NCI-H1105 treated with DMSO at 0.1 percent for 48 hours (cell line): ENCODE results near the gene RBM28.

ENCODE experiments used
- DNase-seq: peaks from one replicate; lab custom pipeline; 2025; lab: John Stamatoyannopoulos, UW

RBM28 gene

DNA sequence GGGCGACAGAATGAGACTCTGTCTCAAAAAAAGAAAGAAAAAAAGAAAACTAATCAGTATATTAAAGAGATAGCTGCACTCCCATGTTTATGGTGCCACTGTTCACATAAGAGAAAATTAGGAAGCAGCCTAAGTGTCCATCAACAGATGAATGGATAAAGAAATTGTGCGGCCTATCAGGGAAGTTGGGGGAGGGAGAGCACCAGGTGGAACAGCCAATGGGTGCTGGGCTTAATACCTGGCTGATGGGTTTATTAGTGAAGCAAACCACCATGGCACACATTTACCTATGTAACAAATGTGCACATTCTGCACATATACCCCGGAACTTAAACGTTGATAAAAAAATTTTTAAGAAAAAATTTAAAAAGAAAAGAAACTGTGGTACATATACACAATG lies 26.8 kb upstream of the RBM28 start:
- DNase-seq, result no peak

DNA sequence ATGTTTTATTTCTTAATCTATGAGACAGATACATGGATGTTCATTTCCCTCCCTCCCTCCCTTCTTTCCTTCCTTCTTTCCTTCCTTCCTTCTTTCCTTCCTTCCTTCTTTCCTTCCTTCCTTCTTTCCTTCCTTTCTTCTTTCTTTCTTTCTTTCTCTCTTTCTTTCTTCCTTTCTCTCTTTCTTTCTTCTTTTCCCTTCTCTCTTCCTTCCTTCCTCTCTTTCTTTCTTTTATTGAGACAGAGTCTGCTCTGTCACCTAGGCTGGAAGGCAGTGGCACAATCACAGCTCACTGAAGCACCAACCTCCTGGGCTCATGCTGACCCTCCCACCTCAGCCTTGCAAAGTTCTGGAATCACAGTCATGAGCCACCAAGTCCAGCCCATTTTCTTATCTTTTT lies 23.3 kb upstream of the RBM28 start:
- no peak for DNase-seq

DNA sequence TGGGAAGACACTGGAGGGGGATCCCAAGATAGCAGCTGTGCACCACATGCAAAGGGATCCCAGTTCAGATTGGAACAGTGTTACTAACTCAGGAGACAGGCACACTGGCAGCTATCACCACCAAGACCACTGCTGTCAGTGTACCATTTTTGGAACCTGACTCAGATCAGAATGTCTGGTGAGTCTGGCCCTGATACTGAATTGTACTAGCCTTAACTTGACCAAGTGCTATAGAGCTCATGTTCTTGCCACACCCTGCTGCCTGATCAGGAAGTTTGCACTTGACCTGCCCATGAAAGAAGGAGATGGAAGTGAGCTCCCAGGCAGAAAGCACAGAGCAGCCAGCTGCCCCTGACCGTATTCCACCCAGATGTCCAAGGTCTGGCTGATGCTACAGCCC lies 22.6 kb upstream of the RBM28 start:
- no peak for DNase-seq

DNA sequence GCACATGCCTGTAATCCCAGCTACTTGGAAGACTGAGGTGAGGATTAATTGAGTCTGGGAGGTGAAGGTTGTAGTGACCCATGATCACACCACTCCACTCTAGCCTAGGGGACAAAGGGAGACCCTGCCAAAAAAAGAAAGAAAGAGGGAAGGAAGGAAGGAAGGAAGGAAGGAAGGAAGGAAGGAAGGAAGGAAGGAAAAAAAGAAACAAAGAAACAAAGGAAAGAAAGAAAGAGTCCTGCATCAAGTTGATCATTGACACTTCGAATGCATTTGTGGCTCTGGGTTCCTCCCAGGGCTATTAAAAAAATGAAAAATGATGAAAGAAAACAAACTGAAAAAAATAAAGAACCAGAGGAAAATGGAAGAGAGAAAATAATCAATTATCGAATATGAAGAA lies 21.7 kb upstream of the RBM28 start:
- DNase-seq, result no peak

DNA sequence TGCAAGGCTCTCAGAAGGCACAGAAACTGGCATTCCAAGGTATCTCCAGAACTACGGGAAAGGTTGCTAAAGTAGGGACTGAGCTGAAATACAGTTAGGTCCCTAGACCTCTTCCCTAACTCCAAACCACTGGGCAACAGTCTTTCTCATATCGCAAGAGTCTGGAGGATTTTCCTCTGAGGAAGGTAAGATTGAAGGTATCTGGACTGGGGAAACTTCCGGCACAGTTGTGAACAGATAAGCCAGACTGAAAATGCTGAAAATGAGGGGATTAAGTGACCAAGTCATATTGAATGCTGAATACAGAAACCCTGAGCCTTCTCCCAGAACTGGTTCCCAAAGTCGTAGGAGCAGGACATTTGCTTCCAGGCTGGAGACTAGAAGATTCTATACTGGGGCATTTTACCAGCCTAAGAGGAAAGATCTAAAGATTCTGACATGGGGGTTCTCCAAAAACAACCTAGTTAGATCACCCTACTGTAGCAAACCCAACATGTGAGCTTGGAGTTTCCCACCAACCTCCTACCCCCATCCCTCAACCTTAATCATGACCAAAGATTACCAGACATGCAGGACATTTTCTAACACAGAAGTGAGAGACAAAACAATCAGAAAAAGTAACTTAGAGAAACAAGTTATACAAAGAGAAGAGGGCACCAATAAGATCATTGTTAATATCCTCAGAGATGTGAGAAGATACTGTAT lies 20.6 kb upstream of the RBM28 start:
- no peak for DNase-seq

DNA sequence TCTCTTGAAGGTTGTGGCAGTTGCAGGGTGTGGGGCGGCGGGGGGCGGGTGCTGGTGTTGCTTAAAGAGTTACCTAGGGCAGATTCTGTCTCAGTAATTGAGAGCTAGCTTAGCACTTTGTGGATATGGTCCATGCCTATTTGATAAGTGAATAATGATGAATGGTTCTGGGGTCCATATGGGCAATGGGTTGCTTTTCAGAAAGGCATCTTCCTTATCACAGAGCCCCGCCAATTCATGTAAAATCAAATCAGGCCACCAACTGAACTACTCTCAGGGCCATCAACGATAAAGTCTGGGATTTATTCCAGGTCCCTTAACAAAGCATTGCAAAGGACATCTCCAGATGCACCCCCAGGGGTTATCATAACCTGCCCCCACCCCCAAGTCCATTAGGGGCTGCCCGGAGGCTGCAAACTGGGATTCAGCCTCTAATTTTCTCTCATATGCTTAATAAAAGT lies 19.6 kb upstream of the RBM28 start:
- no peak for DNase-seq

DNA sequence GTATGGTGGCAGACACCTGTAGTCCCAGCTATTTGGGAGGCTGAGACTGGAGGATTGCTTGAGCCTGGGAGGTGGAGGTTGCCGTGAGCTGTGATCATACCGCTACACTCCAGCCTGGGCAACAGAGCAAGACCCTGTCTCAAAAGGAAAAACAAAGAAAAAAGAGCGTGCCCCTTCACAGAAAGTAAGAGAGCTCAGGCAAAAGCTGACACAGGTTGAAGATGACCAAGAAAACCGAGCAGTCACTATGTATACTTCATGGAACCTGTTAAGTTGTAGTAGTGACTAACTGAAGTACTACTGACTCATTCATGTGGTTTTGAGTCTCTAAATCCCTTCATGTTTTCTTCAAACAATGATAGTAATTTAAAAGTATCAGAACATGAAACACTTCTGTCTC lies 19.0 kb upstream of the RBM28 start:
- DNase-seq, result no peak

DNA sequence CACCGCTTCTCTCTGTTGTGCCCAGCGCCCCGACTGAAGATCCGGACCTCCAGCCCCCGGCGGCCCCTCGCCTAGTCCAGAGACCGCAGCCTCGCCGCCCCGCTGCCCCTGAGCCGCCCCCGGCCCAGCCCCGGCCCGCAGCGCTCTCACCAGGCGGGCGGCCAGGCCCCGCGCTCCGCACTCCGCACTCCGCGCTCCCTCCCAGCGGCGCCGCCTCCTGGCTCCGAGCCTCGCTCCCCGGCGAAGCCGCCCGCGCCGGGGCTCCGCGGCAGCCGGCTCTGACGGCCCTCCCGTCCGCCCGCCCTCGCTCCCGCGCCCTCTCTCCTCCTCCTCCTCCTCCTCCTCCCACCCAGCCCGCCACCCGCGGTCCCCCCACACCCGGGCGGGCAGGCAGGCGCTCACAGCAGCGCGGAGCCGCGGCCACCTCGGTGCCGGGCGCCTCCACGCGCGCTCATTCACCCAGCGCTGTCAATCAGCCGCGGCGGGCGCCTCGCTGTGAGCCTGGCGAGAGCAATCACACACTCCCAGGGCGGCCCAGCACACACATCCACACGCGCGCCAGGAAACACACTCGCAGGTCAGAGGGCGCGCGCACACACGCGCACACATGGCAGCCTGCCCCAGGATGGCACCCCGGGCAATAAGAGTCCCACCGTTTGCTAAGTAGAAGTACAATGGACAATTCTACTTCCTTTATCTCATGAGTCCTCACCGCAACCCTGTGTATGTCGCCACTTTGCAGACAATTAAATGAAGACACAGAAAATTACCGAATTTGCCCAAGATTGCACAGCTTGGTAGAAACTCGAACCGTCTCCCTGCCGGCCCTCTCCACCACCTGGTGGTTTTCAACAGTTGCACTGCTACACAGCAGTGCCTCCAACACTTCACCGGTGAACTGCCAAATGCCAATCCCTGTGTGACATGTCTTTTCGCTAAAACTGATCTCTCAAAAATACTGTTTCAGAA lies 18.0 kb upstream of the RBM28 start, which contains the start of gene PRRT4:
Gene PRRT4 (minus strand): TSS at position 280 of the 969 bp plus-strand sequence.
- peak; percentile 23 for DNase-seq

DNA sequence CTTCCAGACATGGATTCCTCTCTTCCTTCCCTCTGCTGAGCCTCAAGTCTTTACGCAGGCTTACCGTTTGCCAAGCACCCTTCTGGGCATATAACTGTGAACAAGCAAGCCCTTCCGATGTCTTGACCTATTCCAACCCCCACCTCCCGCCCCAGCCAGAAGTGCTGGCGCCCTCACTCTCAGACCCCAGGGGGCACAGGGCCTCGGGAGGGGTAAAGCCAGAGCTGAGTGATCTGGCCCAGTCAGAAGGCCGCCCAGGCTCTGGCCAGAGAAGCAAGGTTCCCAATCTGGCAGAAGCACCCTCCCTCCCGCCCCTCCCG lies 16.6 kb upstream of the RBM28 start:
- DNase-seq, result no peak

DNA sequence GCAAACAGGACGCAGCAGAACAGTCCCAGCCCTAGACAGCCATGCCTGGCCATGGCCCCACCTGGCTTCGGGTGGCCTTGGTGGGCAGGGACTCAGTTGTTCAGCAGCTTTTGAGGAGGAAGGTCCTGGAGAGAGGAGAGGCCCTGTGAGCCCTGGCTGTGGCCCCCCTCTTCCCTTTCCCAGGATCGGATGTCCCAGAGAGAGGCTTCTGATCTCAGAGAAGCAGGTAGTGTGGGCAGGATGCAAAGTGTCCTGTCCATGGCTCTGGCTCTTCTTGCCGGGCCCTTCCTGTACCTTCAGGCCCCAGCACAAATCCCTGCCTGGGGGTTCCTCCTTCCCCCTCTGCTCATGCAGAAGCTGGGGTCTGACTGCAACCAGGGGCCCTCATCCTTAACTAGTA lies 16.2 kb upstream of the RBM28 start:
- DNase-seq, result no peak

DNA sequence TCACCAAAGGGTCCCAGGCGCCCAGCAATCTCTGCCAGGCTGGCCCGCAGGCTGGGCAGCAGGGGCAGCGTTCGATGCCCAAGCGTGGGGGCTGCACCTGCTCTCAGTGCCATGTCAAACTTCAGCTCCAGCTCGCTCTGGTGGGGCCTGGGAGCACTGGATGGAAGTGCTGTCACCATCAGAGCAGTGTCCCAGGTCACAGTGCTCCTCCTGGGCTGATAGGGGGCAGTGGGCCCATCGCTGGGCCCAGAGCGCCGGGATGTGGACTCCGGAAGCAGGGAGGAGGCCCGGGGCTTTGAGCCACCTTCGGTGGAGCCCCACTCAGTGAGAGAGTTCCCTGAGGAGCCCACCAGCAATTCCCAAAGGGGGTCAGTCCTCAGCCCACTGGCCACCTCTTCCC lies 15.6 kb upstream of the RBM28 start:
- DNase-seq, result no peak

DNA sequence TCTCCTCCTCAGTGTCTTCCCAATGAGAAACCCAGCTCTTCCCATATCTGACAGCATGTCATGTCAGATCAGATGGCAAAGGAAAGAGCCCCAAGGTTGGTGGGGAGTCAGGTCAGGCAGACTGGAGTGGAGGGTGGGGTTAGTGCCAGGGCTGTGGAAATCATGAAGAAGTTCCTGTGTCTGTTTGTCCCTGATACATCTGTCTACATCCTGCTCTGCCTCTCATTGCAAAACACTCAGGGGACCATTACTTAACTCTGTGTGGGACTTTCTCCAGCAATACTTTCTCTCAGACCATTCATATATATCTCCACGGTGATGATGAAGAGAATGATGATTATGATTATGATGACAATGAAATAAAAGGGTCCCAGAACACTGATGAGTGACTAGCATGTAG lies 14.5 kb upstream of the RBM28 start:
- DNase-seq, result no peak

DNA sequence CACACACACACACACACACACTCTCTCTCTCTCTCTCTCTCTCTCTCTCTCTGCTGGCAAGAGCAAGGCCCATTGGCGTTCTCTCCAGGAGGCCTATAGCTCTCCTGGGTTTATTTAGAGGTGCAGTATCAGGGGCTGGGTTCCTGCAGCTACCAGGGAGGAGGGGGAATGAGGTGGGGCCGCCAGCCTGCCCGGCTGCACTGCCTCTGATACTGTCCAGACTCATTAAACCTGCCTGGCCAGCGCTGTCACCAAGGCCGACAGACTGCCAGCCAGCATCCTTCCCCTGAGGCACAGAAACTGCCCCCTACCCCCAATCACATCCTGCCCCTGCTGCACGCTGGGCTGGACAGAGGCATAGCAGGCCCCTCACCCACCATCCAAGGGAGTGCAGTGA lies 13.5 kb upstream of the RBM28 start:
- DNase-seq, result no peak

DNA sequence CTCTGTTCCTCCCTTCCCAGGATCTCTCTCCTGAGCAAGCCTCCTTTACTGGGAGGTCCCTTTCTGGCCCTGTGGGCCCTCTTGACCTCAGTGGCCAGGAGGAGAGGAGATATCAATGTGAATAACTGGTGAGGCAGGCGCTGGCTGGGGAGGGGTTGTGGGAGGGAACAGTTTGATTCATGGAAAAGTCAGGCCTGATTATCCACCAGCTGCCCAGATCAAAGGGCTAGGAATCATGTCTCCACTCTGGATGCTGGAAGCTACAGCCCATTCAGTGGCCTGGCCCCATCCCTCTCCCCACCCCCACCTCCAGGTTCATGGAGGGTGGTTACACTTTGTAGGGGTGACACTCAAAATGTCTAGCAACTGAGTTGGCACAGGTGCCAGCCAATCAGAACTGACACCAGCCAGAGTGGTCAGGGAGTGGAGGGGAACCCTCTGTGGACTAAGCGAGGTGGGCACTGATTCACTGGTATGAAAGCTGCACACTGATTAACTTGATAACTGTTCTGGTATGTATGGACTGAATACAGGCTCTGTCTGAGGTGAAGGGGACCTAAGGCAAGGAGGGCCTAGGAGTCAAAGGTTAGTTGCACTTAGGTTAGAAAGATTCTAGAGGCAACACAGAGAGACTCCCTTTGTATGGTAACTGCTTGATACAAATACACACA lies 13.0 kb upstream of the RBM28 start:
- no peak for DNase-seq

DNA sequence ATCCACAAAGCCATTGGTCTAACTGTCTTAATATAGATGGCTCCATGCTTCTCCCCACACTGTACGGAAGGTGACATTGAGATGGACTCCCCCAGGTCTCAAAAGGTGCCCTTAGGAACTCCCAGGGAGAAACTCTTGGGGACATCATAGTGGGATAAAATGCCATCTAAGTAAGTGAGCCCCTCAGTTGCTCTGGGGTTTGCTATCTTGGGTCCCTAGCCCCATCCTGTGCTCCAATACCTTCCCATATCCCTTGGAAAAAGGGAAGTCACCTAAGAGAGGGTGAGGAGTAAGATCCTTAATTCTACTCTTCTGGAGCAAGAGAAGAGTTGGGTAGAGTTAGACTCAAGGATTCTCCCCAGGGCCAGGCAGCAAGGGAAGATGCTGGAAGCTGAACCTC lies 9.9 kb upstream of the RBM28 start:
- DNase-seq, result no peak

DNA sequence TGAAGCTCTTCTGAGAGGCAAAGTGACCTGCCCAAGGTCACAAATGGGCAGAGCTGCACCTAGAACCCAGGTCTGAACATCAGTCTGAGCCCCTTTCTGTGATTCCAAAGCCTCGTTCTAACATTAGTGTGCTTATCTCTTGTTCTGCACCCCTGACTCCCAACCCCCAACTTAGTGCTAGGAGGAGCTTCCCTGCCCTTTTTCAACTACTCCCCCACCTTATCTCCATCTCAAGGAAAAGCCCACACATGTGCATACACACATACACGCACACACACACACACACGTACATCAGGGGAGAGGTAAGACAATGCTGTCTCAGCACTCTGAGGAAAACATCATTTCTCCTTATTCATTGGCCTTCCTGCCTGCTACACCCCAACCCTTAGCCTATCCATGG lies 9.5 kb upstream of the RBM28 start:
- no peak for DNase-seq

DNA sequence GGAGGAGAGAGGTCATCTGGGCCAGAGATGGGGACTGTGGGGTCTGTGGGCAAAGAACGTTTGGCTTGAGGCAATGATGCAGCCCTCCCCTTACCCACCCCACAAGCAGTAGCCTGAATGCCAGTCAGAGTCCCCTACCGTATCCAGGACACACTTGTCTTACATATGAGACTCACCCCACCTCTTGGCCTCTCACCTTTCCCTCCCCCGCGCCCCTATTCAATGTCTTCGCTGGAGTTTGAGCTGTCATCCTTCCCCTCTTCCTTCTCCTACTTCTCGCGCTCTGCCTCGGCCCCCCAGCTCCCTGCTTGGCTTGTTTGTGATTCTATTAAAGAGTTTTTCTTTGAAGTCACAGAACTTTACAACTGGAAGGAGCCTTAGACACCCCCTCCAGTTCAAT lies 8.9 kb upstream of the RBM28 start:
- no peak for DNase-seq

DNA sequence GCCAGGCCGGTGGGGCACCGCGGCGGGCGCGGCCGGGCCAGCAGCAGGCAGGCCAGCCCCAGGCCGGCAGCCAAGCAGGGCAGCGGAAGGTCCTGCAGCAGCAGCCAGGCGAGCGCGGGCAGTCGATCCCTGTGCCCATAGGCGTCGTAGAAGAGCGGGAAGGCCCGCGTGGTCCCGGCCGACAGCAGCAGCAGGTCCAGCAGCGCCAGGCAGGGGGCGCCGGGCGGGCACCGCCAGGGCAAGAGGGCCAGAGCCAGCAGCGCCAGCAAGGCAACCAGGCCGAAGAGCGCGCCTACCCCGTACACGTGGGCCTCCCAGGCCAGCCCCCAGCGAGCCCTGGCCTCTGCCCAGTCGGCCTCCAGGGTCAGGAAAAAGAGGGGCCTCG lies 8.4 kb upstream of the RBM28 start:
- DNase-seq, result no peak

DNA sequence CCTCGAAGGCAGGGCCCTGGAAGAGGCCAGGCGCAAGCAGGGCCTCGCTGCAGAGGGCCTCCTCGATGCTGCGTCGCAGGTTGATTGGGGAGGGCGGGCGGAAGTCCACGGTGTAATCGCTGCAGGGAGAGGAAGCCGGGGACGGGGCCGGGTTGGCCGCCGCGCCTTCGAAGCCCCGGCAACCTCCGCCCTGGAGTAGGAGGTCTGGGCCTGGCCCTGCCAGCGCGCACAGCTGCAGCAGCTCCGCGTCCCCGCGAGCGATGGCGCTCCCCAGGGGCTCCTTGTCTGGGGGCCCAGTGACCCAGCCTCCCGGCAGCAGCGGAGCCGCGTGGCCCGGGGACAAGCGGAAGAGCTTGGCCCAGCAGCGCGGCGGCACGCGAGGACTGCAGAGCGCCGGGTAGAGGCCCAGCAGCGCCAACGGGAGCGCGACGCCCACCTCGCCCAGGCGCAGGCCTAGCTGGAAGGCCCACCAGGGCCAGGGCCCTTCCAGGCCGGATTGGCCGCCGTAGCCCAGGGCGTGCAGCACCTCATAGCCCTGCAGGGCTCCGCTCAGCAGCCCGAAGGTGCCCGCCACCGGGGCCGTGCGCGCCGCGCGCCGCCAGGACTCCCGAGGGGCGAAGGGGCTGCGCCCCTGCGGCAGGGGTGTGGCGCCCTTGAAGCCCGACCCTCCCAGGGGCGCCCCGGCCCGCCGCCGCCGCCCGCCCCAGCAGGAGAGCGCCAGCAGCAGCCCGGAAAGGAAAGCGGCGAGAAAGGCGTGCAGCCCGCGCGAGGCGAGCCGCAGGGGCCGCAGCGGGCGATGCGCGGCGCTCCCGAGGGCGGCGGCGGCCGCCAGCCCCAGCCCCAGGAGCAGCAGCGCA lies 7.8 kb upstream of the RBM28 start:
- no peak for DNase-seq

DNA sequence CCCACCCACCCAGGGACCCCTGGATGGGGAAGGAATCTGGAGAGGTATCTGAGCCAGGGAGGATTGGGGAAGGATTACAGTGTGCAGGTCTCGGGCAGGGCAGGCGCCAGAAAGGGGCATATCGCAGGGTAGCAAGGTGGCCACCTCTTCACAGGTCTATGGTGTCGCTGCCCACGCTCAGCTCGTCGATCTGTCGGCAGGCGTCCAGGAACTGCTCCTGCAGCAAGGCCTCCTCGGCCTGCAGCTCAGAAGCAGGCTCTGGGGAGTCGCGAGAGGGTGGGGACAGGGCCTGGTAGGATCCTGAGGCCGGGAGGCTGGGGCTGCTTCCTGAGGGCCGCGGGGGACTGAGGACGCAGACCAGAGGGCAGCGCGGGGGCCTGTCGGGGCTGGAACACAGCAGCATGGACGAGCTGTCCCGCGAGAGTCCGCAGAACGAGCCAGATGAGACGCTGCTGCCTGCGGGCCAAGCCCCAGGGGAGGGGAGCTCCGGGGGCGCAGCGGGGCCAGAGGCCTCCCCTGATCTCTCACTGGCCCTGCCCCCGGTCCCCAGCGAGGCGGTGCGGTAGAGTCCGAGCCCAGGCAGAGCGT lies 7.1 kb upstream of the RBM28 start:
- DNase-seq, result no peak

DNA sequence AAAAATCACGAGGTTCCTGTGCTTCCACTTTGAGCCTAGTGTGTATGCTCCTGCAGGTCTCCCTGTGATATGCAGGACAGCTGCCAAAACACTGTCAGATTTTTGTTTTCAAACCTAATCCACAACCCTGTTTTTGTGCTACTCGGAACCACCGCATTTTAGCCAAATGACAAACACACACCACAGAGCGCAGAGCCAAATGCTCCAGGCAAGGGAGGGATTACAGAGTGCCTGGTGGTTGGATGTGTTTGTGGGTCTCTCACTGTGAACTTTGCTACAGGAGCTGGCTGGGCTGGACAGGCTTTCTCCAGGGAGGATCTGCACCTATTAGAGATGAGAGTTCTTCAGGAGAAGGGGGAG lies 5.7 kb upstream of the RBM28 start:
- DNase-seq, result no peak

DNA sequence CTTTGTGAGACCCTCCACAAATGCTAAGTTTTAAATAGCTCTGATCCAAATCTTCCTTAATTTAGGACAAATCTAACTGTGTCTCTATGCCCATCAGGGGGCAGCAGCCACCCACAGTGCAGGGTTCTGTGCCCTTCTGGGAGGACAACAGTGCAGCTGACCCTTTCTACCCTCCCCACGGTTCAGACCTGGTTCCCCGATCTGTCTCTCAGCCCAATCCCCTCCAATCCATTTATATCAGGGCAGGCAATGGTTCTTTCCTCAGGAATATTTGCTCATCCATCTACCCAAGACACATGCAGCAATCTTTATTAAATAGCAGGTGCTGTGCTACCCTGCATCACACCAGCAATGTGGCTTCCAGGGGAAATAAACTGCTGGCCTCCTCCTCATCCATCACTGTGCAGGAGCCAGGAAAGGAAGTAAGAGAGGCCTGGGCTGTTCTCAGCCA lies 4.0 kb upstream of the RBM28 start:
- peak; percentile 39 for DNase-seq
